Measurements from ENCODE around the gene PKIB.
"Not testable (repeated sequence)": the region's sequence is repeated elsewhere in the genome, so short reads cannot be mapped to it uniquely, and the experiment has no call there.

PKIB gene

DNA sequence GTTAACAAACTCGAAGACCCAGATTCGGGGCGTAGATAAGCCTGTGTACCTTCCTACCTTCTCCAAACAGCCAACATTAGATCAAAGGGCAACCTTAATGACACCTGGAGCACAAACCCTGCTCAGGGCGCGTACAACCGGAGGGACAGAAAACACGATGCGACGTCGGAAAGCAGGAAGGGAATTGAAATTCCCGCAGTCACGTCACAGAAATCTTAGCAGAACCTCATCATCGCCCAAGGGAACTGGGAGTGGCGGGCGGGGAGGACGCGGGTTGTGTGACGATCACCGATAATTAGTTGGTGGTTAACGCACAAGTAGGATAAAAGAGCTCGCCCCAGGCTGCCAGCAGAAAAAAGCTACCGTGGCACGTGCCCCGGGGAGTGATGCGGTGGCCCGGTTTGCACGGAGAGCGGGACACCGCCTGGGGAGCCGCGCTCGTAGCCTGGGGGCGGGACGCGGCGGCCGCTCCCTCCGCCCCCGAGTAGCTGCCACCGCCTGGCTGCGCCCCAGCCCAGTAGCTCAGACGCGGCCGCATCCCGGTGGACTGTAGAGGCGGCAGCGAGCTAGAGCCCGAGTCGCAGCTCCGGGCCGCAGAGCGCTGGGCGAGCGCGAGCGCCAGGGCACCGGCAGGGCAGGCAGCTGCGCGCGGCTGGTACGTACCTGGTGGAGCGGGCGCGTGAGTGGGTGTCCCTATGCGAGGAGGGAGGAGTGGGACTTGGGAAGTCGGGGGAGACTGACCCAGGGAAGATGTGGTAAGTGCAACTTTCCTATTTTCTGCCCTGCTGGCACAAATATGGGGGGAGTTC is at the start of gene PKIB:
Gene PKIB, plus strand, starts transcription at position 525 of the 809 bp plus-strand sequence. CDS start 107,390 bp downstream, outside the sequence.
- in situ Hi-C loops (cut with MboI; ENCODE audit: low sequenced_read_pairs), result no loop called here

- in situ Hi-C loops (cut with MboI; ENCODE audit: low sequenced_read_pairs), result no loop called here
Observed at GRCh38 chr6:122563364-122564052, 46.7 kb upstream of the PKIB start.

GRCh38 chr6:122564230-122564629 is 46.0 kb upstream of the PKIB start:
- in situ Hi-C loops (cut with MboI; ENCODE audit: low sequenced_read_pairs), result no loop called here

DNA sequence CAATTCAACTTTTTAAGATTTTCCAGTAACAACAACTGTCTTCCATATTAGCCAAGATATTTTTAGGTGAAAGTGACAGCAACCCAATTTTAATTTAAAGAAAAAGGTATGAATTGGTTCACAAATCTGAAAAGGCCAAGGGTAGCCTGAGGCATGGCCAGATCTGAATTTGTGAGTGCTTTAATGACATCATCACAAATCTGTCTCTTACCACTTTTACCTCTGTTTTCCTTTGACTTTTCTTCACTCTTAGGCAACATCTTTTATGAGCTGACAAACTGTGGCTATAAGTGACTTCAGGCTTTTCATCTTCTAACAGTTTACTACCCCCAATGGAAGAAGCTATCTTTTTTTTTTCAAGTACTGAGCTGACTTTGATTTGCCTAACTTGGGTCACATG is 44.5 kb upstream of the PKIB start:
- in situ Hi-C loops (cut with MboI; ENCODE audit: low sequenced_read_pairs), result no loop called here

GRCh38 chr6:122567034-122567433 is 43.2 kb upstream of the PKIB start:
- in situ Hi-C loops (cut with MboI; ENCODE audit: low sequenced_read_pairs), result no loop called here

DNA sequence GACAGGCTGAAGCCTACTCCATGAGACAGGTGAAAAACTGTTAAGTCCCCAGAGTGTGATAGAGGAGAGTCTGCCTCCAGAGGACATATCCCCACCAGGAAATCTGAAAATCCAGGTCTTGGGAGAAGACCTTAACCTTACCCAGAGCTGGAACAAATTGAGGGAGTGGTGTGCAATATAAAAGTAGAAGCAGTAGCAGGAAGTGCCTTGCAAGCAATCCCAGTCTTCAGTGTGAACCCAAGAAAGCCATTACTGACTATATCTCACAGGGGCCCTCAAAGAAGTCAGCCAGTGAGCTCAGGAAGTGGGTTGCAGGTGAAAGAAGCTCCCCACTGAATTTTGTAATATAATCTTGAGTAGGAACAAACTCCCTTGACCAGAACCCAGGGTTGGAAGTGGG is 41.9 kb upstream of the PKIB start:
- in situ Hi-C loops (cut with MboI; ENCODE audit: low sequenced_read_pairs), result no loop called here

DNA sequence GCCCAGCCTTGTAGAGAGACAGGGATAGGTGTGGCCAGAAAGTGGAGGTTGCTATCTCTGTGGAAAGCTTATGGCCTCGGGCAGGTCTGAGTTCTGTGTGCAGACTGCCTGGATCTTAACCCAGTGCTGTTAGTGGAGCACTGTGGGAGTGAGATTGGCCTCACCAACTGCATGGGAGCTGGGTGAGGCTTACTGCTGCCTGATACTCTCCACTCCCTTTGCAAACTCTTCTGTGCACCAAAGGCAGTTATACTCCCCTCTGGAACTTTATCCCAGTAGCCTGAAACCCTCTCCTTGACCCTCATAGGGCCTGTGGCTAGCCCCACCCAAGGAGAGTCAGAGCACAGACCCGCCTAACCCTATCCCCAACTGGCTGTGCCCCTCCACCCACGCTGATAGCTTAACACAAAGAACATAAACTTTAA is 41.4 kb upstream of the PKIB start:
- in situ Hi-C loops (cut with MboI; ENCODE audit: low sequenced_read_pairs), result no loop called here

- in situ Hi-C loops (cut with MboI; ENCODE audit: low sequenced_read_pairs), result no loop called here
Observed at GRCh38 chr6:122569230-122569771, 40.9 kb upstream of the PKIB start.

GRCh38 chr6:122571888-122572287 is 38.3 kb upstream of the PKIB start:
- in situ Hi-C loops (cut with MboI; ENCODE audit: low sequenced_read_pairs), result no loop called here

- in situ Hi-C loops (cut with MboI; ENCODE audit: low sequenced_read_pairs), result no loop called here
Observed at GRCh38 chr6:122576888-122577287, 33.3 kb upstream of the PKIB start.

GRCh38 chr6:122578961-122579360 is 31.2 kb upstream of the PKIB start:
- in situ Hi-C loops (cut with MboI; ENCODE audit: low sequenced_read_pairs), result no loop called here

DNA sequence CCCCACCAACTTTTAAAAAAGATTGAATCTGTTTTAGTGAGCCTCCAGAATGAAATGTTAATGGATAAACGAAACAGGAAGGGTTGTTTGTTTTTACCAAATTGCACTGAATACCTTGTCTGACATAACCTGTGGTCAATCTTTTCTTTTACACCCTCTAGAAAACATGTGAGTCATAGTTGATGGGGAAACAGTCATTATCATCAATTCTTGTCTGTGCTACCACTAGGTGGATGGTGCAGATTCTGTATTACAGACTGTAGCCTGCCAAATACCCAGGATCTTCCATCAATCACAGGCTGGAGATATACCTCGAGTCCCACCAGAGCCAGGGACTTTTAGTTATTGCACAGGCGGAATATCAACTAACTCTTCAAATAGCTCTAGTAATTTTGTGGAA is 29.5 kb upstream of the PKIB start:
- in situ Hi-C loops (cut with MboI; ENCODE audit: low sequenced_read_pairs), result no loop called here

DNA sequence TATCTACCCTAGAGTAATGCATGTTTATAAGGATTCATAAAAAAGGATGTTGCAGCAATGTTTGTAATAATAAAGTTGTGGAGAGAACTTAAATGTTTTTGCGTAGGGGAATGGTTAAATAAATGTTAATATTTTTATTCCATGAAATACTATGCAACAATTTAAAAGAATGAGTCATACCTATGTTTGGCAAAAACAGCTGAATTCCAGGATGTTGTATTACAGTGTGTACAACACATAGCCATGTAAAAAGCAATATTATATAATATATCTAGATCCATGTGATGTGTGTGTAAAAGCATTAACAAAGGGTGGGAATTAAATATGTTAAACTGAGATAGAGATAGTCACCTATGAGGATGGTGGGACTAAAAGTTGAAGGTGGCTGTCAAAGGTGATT is 21.1 kb upstream of the PKIB start:
- in situ Hi-C loops (cut with MboI; ENCODE audit: low sequenced_read_pairs), result no loop called here

GRCh38 chr6:122598295-122598694 is 11.9 kb upstream of the PKIB start:
- in situ Hi-C loops (cut with MboI; ENCODE audit: low sequenced_read_pairs), result not testable (repeated sequence)

GRCh38 chr6:122604676-122605075 is 5.5 kb upstream of the PKIB start:
- in situ Hi-C loops (cut with MboI; ENCODE audit: low sequenced_read_pairs), result no loop called here

- in situ Hi-C loops (cut with MboI; ENCODE audit: low sequenced_read_pairs), result no loop called here
Observed at GRCh38 chr6:122610690-122611455, 668 bp downstream of the PKIB start.

GRCh38 chr6:122612838-122613237 is 2.6 kb downstream of the PKIB start:
- in situ Hi-C loops (cut with MboI; ENCODE audit: low sequenced_read_pairs), result no loop called here

DNA sequence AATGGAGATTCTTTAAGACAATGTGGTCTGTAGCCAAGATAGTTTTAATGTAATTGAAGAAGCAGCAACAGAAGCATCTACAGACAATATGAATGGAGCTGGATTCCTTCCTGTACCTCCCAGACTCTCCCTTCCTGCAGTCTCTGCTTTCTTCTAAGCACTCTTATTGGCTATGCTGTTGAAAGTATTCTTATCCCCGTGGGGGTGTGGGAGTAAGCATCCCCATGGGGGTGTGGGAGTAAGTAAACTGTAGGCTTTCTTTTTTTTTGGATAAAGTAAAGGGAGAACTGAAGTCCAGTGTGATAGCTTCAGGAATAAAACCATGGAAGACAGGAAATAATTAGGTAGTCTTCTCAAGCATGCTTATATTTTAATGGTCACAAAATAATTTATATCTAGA is 4.1 kb downstream of the PKIB start:
- in situ Hi-C loops (cut with MboI; ENCODE audit: low sequenced_read_pairs), result no loop called here

- in situ Hi-C loops (cut with MboI; ENCODE audit: low sequenced_read_pairs), result no loop called here
Observed at GRCh38 chr6:122615409-122615808, 5.2 kb downstream of the PKIB start.

- in situ Hi-C loops (cut with MboI; ENCODE audit: low sequenced_read_pairs), result no loop called here
Observed at GRCh38 chr6:122616877-122617276, 6.7 kb downstream of the PKIB start.

- in situ Hi-C loops (cut with MboI; ENCODE audit: low sequenced_read_pairs), result no loop called here
Observed at GRCh38 chr6:122619309-122619708, 9.1 kb downstream of the PKIB start.

Data from HL-60/S4 treated with retinoic acid at 250 ng/mL for 4 days and 3 days (cell line).